Heart right ventricle (tissue), 16 donors: ENCODE results near the gene DENND10. TPM values are rescaled to one million over a fixed set of nuclear protein-coding genes. Genes with fewer than 3 reads are reported as not detected.

Source experiments
- ATAC-seq, 8 donors: fragments of 200-7000 bp; cut with Tn5 transposase; one replicate each; pipeline ENCODE4 v1.9.1; 2020; ENCODE audit warnings: mild to moderate bottlenecking in 8 of 8, moderate library complexity in 8 of 8, moderate number of reproducible peaks in 1 of 8
- DNase-seq, 2 donors: peaks; one replicate each; pipeline ENCODE4 v3.0.0-alpha.2; 2020
- H3K27ac ChIP-seq, 10 donors: fragments of 200-600 bp; sonication (generic) in 2 of 10; one replicate each; pipeline versions ENCODE4 v1.5.0 to v1.8.0; 2020 to 2022; ENCODE audit warnings: mild to moderate bottlenecking in 3 of 10
- H3K27me3 ChIP-seq, 7 donors: fragments of 200-600 bp; one replicate each; pipeline ENCODE4 v1.8.0; 2021 to 2022; ENCODE audit warnings: mild to moderate bottlenecking in 2 of 7
- H3K36me3 ChIP-seq, 9 donors: fragments of 200-600 bp; sonication (generic) in 1 of 9; one replicate each; pipeline versions ENCODE4 v1.5.0 to v1.8.0; 2020 to 2022; ENCODE audit warnings: mild to moderate bottlenecking in 2 of 9
- H3K4me1 ChIP-seq, 9 donors: fragments of 200-600 bp; sonication (generic) in 1 of 9; one replicate each; pipeline versions ENCODE4 v1.5.0 to v1.8.0; 2020 to 2022; ENCODE audit warnings: mild to moderate bottlenecking in 4 of 9
- H3K4me3 ChIP-seq, 10 donors: fragments of 200-600 bp; sonication (generic) in 2 of 10; one replicate each; pipeline versions ENCODE4 v1.5.0 to v1.8.0; 2020 to 2022; ENCODE audit warnings: mild to moderate bottlenecking in 7 of 10, moderate library complexity in 2 of 10
- H3K9me3 ChIP-seq, 11 donors: fragments of 200-600 bp in 10 of 11; sonication (generic) in 2 of 11; one replicate each; pipeline versions ENCODE4 v1.5.0 to v1.8.0; 2013 to 2022; ENCODE audit warnings: mild to moderate bottlenecking in 2 of 11, control low read depth in 1 of 11, moderate library complexity in 1 of 11
- WGBS, 2 donors: extraction: QIAGEN DNeasy Blood & Tissue Kit; methylation state at CpG; one replicate each; pipeline ENCODE4 v1.1.7; 2013; ENCODE audit warnings: inconsistent platforms in 1 of 2; 5-methylcytosine and 5-hydroxymethylcytosine counted together
- intact Hi-C, 10 donors: fragments of 100-400 bp; cut with DNase I; formaldehyde crosslinking; loops; one replicate each; pipeline versions ENCODE4 v1.11.1 to v1.14.2; 2022
- polyA plus RNA-seq, 2 donors: library from polyadenylated mRNA; stranded (reverse); fragments of 200-250 nt; gene quantifications; one replicate each; pipeline ENCODE4 v1.2.3, GENCODE V29; 2013
- total RNA-seq, 10 donors: library from RNA; stranded (reverse); fragmentation: NEBNext Ultra II Directional in 3 of 10; extraction: Animal tissue kit (Norgen Biotek cat#: 25700) in 3 of 10; gene quantifications; one replicate each; pipeline versions ENCODE4 v1.2.1 to v1.2.4, GENCODE V29; 2021 to 2023
- TF ChIP-seq, protein P1 (sequence below), 9 donors: fragments of 200-600 bp; sonication (generic) in 2 of 9; IDR thresholded peaks; one replicate each; pipeline versions ENCODE4 v1.5.0 to v1.8.0; 2021 to 2022; ENCODE audit warnings: antibody characterized with exemption in 9 of 9, mild to moderate bottlenecking in 5 of 9, moderate library complexity in 1 of 9
- donor health status: Arrhythmogenic right ventricular cardiomyopathy.
- donor health status: ischemic (EF 13 %, LVEDD 7.1; RV severe dilation, severe dysfunction).
- donor health status: healthy with polysubstance abuse.
- donor health status: DM: no; HTN: yes; CAD: no.
- donor health status: DM: no; HTN: no; CAD: no.
- donor health status: ischemic (EF 25% LVEDD 6.9; RV normal size, moderate dysfunction).
- donor health status: ischemic (EF 25% LVEDD 5.7; RV mildly dilated, moderate dysfunction).
- donor health status: healthy.
- donor health status: DM: yes; HTN: yes; CAD: no.
- donor health status: Ischemic cardiomyopathy.
- donor health status: ischemic (EF 35%, LVEDD 5.7; RV mildly dilated, moderate dysfunction).
- donor health status: nonischemic (EF 11% LVEDD 7.7; RV severe dilation, severe dysfunction).
- donor health status: DM: yes; HTN: yes; CAD: no.
- donor health status: PGD.
- donor health status: ischemic (EF 29% LVEDD 5.4; RV normal size, mild dysfunction).
- donor health status: nonischemic (EF 23%, LVEDD 6.1; RV moderate dilation, normal function).

The DENND10 gene
- total and polyA plus RNA-seq, 12 donors, result 10.7 to 28.4 (median 21.9) TPM

DNA sequence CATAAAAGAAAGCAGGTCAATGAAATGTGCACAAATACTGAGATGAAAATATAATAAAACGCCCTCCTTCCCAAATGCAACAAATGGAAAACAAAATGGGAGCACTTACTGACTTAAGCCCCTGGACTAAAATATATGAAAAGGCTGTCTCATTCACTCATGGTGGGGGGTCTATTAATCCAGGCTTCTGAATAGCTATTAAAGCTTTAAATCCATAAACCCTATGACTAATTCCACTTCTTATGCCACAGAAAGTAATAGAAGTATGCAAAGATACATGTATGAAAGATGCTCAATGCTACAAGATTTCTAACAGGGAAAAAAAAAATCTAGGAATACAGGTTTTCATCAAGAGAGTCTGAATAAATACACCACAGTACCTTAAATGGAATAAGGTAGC, 43.8 kb upstream of the DENND10 start:
- peaks cover 0 to 100% (median 83%) of the 10 kb centered on the region in 9 donors for H3K36me3 ChIP-seq
- ATAC-seq (no peak), DNase-seq (no peak)
- no peaks in the 10 kb centered on the region for H3K4me1 ChIP-seq
- TF ChIP-seq, protein P1, sequence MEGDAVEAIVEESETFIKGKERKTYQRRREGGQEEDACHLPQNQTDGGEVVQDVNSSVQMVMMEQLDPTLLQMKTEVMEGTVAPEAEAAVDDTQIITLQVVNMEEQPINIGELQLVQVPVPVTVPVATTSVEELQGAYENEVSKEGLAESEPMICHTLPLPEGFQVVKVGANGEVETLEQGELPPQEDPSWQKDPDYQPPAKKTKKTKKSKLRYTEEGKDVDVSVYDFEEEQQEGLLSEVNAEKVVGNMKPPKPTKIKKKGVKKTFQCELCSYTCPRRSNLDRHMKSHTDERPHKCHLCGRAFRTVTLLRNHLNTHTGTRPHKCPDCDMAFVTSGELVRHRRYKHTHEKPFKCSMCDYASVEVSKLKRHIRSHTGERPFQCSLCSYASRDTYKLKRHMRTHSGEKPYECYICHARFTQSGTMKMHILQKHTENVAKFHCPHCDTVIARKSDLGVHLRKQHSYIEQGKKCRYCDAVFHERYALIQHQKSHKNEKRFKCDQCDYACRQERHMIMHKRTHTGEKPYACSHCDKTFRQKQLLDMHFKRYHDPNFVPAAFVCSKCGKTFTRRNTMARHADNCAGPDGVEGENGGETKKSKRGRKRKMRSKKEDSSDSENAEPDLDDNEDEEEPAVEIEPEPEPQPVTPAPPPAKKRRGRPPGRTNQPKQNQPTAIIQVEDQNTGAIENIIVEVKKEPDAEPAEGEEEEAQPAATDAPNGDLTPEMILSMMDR (IDR thresholded peaks at IDR 0.05), result no peak
- H3K4me3 ChIP-seq, result no peak overlapping the region
- H3K27me3 ChIP-seq, result no peaks in the 10 kb centered on the region
- H3K27ac ChIP-seq, result no peak overlapping the region
- intact Hi-C loops, result no loop called here
- 93 to 97% methylated on average over 1 of the region's 1 CpG for WGBS, 2 donors
- no peaks in the 10 kb centered on the region for H3K9me3 ChIP-seq

DNA sequence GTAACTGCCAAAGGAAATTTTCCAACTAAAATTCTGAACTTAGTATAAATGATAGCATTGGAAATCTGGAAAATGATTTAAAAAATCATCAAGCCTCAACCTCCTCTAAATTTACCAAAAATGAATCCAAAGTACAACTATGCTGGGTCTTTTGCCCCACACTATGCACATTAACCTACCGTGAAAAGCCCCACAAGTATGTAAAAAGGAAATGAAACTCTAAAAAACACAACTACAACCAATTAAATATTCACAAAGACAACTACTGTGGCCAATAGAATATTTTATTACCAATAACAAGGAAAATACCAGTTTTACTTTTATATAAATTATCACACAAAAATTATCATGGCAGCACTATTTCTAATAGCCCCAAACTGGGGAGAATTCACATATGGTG, 42.6 kb upstream of the DENND10 start:
- Histone ChIP-seq H3K9me3 (no peaks in the 10 kb centered on the region), H3K27me3 (no peaks in the 10 kb centered on the region), H3K4me1 (no peaks in the 10 kb centered on the region), H3K36me3 (peaks cover 0 to 100% (median 80%) of the 10 kb centered on the region in 9 donors), H3K4me3 (no peak overlapping the region), H3K27ac (no peak overlapping the region)
- TF ChIP-seq, protein P1 (IDR thresholded peaks at IDR 0.05), result no peak
- ATAC-seq, result no peak
- DNase-seq, result no peak
- 78 to 88% methylated on average over 1 of the region's 1 CpG for WGBS, 2 donors
- intact Hi-C loops, result no loop called here

DNA sequence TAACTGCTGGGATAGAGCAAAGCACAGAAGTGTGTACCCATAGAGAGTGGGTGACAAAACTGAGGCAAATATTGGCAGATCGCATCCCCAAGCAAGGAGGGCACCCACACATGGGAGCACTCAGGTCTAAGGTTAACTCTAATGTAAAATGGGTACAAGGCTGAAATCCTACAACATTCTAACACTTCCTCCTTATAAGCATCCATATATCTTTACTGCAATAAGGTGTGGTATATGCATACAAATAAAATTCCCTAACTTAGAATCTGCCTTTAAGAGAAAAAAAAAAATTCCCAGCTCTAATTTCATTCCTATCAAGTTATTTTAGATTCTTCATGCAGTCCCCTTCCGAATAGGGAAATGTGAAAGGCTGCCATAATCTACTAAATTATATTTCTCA, 42.0 kb upstream of the DENND10 start:
- WGBS, 2 donors, result 92 to 96% methylated on average over 2 of the region's 2 CpGs
- Histone ChIP-seq H3K27me3 (no peaks in the 10 kb centered on the region), H3K27ac (no peak overlapping the region), H3K9me3 (no peaks in the 10 kb centered on the region), H3K4me3 (no peak overlapping the region), H3K4me1 (no peaks in the 10 kb centered on the region), H3K36me3 (peaks cover 0 to 100% (median 76%) of the 10 kb centered on the region in 9 donors)
- TF ChIP-seq, protein P1 (IDR thresholded peaks at IDR 0.05), result no peak
- ATAC-seq, result no peak
- DNase-seq, result no peak
- intact Hi-C loops, result no loop called here

DNA sequence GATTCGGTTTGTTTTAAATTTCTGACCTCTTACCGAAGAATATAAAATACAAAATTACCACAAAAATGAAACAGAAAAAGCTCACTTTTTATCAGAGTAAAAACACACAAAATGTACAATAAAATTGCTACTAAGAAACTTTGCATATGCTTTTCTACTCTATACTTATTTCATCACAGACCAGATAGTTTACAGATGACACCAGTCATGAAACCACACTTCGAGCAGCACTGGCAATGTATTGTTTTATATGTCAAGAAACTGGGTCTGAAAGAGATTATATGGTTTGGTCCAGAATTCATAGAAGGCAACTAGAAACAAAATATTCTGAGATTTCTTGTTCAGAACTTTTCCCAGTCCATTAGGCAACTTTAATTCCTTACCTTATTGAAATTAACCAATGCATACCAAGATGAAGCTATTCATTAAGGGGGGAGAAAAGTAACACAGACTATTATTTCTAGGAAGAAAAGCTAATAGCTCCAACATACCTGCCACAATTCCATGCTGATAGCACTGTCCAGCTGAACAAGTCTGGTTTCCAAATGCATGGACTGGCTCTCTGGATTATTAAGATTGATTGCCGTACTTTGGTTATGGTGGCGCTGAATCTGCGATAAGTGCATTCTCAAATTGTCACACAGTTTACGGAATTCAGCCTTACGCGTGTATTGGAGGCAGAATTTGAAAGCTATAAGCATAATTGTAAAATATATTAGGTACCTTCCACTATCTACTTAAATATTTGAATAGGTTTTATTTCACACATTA, 33.3 kb upstream of the DENND10 start:
- 95 to 96% methylated on average over 9 of the region's 9 CpGs for WGBS, 2 donors
- ATAC-seq (no peak), DNase-seq (no peak)
- Histone ChIP-seq H3K27ac (no peak overlapping the region), H3K27me3 (no peaks in the 10 kb centered on the region), H3K4me1 (peaks cover 0 to 22% (median 10%) of the 10 kb centered on the region in 9 donors), H3K36me3 (peaks cover 0 to 90% (median 62%) of the 10 kb centered on the region in 9 donors), H3K4me3 (no peak overlapping the region), H3K9me3 (no peaks in the 10 kb centered on the region)
- intact Hi-C loops, result loop anchor here in 1 of 10 donors (5.0 kb wide), 1 partner anchor 38 kb away; no protein-coding TSS in a partner anchor
- TF ChIP-seq, protein P1 (IDR thresholded peaks at IDR 0.05), result no peak
